Neural crest cell (in vitro differentiated cells): ENCODE measurements around the gene AGBL1. TPM values are rescaled to one million over a fixed set of nuclear protein-coding genes. Genes with fewer than 3 reads are reported as not detected.

Source experiments
- DNase-seq: peaks from one replicate; pipeline ENCODE4 v3.0.0; 2021; ENCODE audit warnings: low read depth, mixed read lengths, low spot score
- H3K27ac Mint-ChIP-seq: one replicate; pipeline ENCODE4 v1.8.0; 2021; ENCODE audit warnings: mild to moderate bottlenecking, mixed read lengths; ENCODE audit not compliant: unreplicated experiment
- H3K27me3 Mint-ChIP-seq: 2 replicates; pipeline ENCODE4 v1.8.0; 2021; ENCODE audit warnings: low read depth, mild to moderate bottlenecking, mixed read lengths
- H3K36me3 Mint-ChIP-seq: 2 replicates; pipeline ENCODE4 v1.8.0; 2021; ENCODE audit warnings: low read depth, mild to moderate bottlenecking, mixed read lengths
- H3K4me1 Mint-ChIP-seq: 2 replicates; pipeline ENCODE4 v1.8.0; 2021; ENCODE audit warnings: mixed read lengths
- H3K4me3 Mint-ChIP-seq: one replicate; pipeline ENCODE4 v1.8.0; 2021; ENCODE audit warnings: mild to moderate bottlenecking, mixed read lengths
- H3K9me3 Mint-ChIP-seq: 2 replicates; pipeline ENCODE4 v1.8.0; 2021; ENCODE audit warnings: mixed read lengths
- total RNA-seq: library from RNA; stranded (reverse); gene quantifications from 2 replicates; pipeline ENCODE4 v1.2.1, GENCODE V29; 2021
- TF ChIP-seq, protein P1 (sequence below): fragments of 200-600 bp; sonication (generic); conservative IDR thresholded peaks from 2 replicates; pipeline ENCODE4 v1.5.0; 2021; ENCODE audit warnings: antibody characterized with exemption, mild to moderate bottlenecking

AGBL1 gene
- total RNA-seq, 1 donor from 2014 or later, result 0.05 TPM

DNA sequence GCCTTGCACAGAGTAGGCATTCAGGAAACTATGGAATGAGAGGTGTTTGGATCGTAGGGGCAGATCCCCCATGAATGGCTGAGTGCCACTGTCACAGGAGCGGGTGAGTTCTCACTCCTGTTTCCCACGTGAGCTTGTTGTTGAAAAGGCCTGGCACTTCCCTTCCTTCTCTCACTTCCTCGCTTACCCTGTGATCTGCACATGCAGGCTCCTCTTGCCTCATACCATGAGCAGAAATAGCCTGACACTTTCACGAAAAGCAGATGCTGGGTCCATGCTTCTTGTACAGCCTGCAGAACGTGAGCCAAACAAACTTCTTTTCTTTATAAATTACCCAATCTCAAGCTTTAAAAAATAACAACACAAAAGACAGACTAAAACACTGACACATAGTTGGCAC, 55.4 kb downstream of the AGBL1 start:
- no peak for DNase-seq
- Mint-ChIP-seq H3K4me3 (no peak overlapping the region), H3K27me3 (peaks cover 5% of the 10 kb centered on the region), H3K36me3 (no peaks in the 10 kb centered on the region), H3K27ac (no peak overlapping the region), H3K9me3 (no peaks in the 10 kb centered on the region), H3K4me1 (no peaks in the 10 kb centered on the region)
- TF ChIP-seq, protein P1, sequence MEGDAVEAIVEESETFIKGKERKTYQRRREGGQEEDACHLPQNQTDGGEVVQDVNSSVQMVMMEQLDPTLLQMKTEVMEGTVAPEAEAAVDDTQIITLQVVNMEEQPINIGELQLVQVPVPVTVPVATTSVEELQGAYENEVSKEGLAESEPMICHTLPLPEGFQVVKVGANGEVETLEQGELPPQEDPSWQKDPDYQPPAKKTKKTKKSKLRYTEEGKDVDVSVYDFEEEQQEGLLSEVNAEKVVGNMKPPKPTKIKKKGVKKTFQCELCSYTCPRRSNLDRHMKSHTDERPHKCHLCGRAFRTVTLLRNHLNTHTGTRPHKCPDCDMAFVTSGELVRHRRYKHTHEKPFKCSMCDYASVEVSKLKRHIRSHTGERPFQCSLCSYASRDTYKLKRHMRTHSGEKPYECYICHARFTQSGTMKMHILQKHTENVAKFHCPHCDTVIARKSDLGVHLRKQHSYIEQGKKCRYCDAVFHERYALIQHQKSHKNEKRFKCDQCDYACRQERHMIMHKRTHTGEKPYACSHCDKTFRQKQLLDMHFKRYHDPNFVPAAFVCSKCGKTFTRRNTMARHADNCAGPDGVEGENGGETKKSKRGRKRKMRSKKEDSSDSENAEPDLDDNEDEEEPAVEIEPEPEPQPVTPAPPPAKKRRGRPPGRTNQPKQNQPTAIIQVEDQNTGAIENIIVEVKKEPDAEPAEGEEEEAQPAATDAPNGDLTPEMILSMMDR, result no peak

DNA sequence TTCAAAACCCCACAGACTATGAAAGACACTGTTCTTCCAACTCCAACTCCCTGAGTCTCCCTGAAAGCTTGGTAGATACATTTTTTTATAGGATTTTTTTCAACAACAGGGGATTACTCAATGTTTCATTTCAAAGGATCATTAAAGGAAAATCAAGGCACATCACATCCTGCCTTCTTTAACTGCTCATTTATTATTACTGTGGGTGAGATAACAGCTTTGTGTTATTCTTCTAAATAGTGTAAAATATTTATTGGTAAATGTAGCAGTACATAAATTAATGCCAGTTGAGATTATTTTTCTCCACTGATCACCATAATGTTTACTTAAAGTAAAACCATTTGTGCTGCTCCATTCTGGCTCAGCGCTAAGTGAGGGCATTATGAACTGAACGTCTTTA, 57.2 kb downstream of the AGBL1 start:
- H3K27ac Mint-ChIP-seq, result no peak overlapping the region
- no peak for DNase-seq
- no peaks in the 10 kb centered on the region for H3K36me3 Mint-ChIP-seq
- peaks cover 6% of the 10 kb centered on the region for H3K9me3 Mint-ChIP-seq
- no peaks in the 10 kb centered on the region for H3K4me1 Mint-ChIP-seq
- TF ChIP-seq, protein P1, result no peak
- H3K4me3 Mint-ChIP-seq, result no peak overlapping the region
- peaks cover 5% of the 10 kb centered on the region for H3K27me3 Mint-ChIP-seq

DNA sequence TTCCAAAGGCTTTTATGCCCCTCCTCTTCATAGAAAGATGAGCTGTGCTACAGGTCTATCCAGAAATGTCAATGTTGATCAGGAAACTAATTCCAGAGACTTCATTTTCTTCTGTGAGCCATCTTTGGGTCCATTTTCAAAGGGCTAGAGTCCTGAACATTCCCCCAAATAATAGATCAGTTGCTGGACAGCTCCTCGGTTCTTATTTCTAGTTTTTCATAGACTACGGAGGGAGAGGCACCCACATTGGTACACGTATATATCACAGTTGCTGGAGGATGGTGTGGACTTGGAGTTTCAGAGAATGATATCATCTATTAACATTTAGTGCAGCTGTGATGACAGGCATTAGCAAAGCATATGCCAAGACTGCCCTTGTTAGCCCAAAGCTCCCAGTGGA, 59.1 kb downstream of the AGBL1 start:
- TF ChIP-seq, protein P1, result no peak
- DNase-seq, result no peak
- H3K27ac Mint-ChIP-seq, result no peak overlapping the region
- H3K9me3 Mint-ChIP-seq, result peaks cover 10% of the 10 kb centered on the region
- H3K36me3 Mint-ChIP-seq, result no peaks in the 10 kb centered on the region
- no peaks in the 10 kb centered on the region for H3K4me1 Mint-ChIP-seq
- H3K4me3 Mint-ChIP-seq, result no peak overlapping the region
- H3K27me3 Mint-ChIP-seq, result no peaks in the 10 kb centered on the region

DNA sequence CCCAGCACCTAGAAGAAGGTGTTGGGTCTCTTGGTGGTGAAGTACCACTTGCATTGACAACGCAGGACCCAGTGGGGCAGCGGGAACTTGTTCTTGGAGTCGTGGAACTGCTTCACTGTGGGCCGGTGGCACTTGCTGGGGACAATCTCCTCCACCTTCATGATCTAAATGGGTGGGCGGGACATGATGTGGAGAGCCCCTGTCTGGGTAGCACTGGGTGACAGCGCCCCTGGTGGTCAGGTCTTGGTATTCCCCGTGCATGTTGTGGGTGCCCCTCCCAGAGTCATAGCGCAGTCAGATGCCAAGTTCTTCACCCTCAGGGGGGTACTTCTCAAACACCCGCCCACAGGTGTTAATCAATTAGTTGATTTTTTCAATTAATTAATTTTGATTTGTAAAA, 60.2 kb downstream of the AGBL1 start:
- Mint-ChIP-seq H3K4me1 (no peaks in the 10 kb centered on the region), H3K9me3 (peaks cover 14% of the 10 kb centered on the region), H3K36me3 (no peaks in the 10 kb centered on the region), H3K4me3 (no peak overlapping the region), H3K27me3 (no peaks in the 10 kb centered on the region), H3K27ac (no peak overlapping the region)
- TF ChIP-seq, protein P1, result peak; percentile 53
- DNase-seq, result peak; percentile 5

DNA sequence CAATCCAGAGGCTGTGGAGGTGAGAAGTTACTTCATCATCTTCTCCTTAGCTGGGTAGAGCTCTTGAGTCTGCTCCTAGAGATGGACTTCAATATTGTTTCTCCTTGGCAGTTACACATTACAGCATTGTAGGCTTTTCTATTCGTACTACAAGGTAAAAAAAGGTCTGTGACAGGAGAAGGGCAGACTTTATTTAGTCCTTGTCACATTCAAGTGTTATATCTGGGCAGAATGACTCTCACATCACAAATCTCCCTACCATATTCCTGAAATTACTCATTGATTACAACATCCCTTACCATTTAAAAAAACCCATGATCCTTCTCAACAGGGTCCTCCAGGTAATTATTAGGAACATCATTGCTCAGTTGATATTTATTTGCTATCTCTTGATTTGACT, 75.0 kb downstream of the AGBL1 start:
- TF ChIP-seq, protein P1, result no peak
- H3K4me3 Mint-ChIP-seq, result no peak overlapping the region
- peaks cover 4% of the 10 kb centered on the region for H3K36me3 Mint-ChIP-seq
- H3K9me3 Mint-ChIP-seq, result peaks cover 15% of the 10 kb centered on the region
- H3K27ac Mint-ChIP-seq, result no peak overlapping the region
- DNase-seq, result no peak
- no peaks in the 10 kb centered on the region for H3K4me1 Mint-ChIP-seq
- H3K27me3 Mint-ChIP-seq, result peaks cover 8% of the 10 kb centered on the region

DNA sequence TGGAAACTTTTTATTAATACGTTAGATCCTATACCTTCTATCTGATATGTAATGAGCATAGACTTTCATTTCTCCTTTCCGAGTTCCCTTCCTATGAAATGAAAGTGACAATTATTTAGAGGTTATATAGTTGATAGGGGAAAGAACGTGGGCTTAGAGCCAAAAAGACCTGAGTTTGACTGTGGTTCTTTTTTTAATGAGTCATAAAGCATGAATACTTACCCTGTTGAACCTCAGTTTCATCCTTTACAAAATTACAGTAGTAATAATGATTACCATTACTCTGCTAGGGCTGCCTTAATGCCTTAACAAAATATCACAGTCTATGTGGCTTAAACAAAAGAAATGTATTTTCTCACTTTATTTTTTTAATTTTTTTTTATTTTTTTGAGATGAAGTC, 75.9 kb downstream of the AGBL1 start:
- no peak overlapping the region for H3K4me3 Mint-ChIP-seq

More for the DNA sequence above, 75.9 kb downstream of the AGBL1 start:
- H3K9me3 Mint-ChIP-seq, result peaks cover 15% of the 10 kb centered on the region
- H3K4me1 Mint-ChIP-seq, result no peaks in the 10 kb centered on the region
- no peak for DNase-seq
- H3K36me3 Mint-ChIP-seq, result no peaks in the 10 kb centered on the region
- TF ChIP-seq, protein P1, result no peak
- H3K27ac Mint-ChIP-seq, result no peak overlapping the region
- peaks cover 8% of the 10 kb centered on the region for H3K27me3 Mint-ChIP-seq
